Right hindlimb (tissue), 1 donor: ENCODE data around the gene CCDC30.

ENCODE experiments used
- DNase-seq: peaks from one replicate; pipeline ENCODE4 v3.0.0-alpha.2; 2018

CCDC30 gene

DNA sequence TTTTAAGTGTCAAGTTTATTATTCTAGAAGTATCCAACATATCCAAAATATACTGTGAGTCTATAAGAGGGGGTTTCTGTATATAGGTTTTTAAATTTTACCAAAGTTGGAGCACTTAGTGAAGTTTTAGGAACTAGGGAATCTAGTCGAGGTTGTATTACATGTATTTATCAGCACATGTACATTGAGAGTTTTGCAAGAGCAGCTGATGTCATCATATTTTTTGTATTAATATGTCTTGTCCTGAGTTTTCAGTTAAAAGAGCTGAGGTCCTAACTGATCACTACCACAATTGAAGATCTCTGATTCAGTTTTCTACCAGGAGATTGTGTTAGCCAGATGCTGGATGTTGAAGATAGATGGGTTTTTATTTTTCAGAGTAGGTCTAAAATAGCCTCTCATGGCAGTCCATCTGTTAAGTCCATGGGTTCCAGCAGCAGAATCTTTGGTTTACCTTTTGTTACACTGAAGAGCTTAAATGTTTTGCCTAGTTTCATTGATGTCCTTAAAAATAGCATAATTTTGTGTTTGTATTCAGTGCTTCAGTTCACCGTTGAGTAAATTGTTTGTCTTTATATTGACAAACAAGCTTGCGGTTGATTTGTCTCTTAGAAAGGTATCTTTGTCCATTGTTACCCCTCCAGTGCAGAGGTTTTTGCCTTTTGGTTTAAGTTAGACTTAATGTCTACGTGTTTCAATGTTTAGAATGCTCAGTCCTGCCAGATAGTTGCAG lies 235.2 kb downstream of the CCDC30 start:
- no peak for DNase-seq

DNA sequence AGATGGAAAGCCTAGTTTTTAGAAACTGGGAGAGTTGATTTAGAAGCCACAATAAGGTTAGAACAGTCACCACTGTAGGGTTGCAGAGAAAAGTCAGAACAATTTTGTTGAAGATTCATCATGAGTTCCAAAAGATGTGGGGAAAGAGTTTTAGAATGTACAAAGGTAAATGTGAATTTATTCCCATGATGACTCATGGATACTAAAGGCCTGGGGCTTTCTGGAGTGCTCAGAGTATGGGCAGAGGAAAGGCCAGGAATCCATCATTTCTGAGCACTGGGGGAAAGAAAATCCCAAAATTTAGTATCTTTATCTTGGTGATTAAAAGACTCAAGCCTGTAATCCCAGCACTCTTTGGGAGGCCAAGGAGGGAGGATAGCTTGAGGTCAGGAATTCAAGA lies 236.9 kb downstream of the CCDC30 start:
- DNase-seq: no peak

- DNase-seq: no peak
Measured at GRCh38 chr1:42703888-42704464, 240.9 kb downstream of the CCDC30 start.
